GM21717 (cell line): ENCODE data around the gene RNPEPL1.
A peak's percentile ranks its signal among the peaks of the same experiment; 100 is the strongest.
"Not testable (repeated sequence)": the region's sequence is repeated elsewhere in the genome, so short reads cannot be mapped to it uniquely, and the experiment has no call there.

Experiments
- ATAC-seq: cut with Tn5 transposase; IDR thresholded peaks from one replicate; pipeline ENCODE4 v1.9.1; 2021; ENCODE audit warnings: mild to moderate bottlenecking, moderate library complexity; ENCODE audit not compliant: unreplicated experiment

Gene RNPEPL1

GRCh38 chr2:240532031-240532775 is 36.1 kb upstream of the RNPEPL1 start:
- no peak for ATAC-seq

- no peak for ATAC-seq
These were observed 30.1 kb upstream of the RNPEPL1 start for GRCh38 chr2:240538031-240538780.

- not testable (repeated sequence) for ATAC-seq
These were observed 29.2 kb upstream of the RNPEPL1 start for GRCh38 chr2:240539101-240539500.

- ATAC-seq, result no peak
These were observed 28.4 kb upstream of the RNPEPL1 start for GRCh38 chr2:240539906-240540305.

GRCh38 chr2:240551288-240551687 is 17.0 kb upstream of the RNPEPL1 start:
- no peak for ATAC-seq

GRCh38 chr2:240551811-240552210 is 16.5 kb upstream of the RNPEPL1 start:
- ATAC-seq, result no peak

GRCh38 chr2:240553956-240554480 is 14.3 kb upstream of the RNPEPL1 start:
- ATAC-seq, result no peak

GRCh38 chr2:240554767-240555493 is 13.4 kb upstream of the RNPEPL1 start:
- ATAC-seq, result no peak

GRCh38 chr2:240555541-240556250 is 12.6 kb upstream of the RNPEPL1 start:
- no peak for ATAC-seq

- no peak for ATAC-seq
These were observed 11.7 kb upstream of the RNPEPL1 start for GRCh38 chr2:240556553-240557100.

GRCh38 chr2:240557101-240557751 is 11.1 kb upstream of the RNPEPL1 start:
- ATAC-seq, result no peak

- no peak for ATAC-seq
These were observed 10.5 kb upstream of the RNPEPL1 start, which contains the start of gene ANKMY1 for GRCh38 chr2:240557808-240558207. Gene ANKMY1 (minus strand): TSS chr2:240557988. CDS start chr2:240557335, 653 bp downstream.

- no peak for ATAC-seq
These were observed 10.0 kb upstream of the RNPEPL1 start for GRCh38 chr2:240558236-240558761.

- no peak for ATAC-seq
These were observed 9.0 kb upstream of the RNPEPL1 start for GRCh38 chr2:240559286-240559685.

- peak; percentile 58 for ATAC-seq
These were observed 8.2 kb upstream of the RNPEPL1 start, which contains the start of gene DUSP28 for GRCh38 chr2:240560084-240560479. Gene DUSP28 (plus strand): TSS chr2:240560357. CDS start chr2:240560685, 328 bp downstream.

- peak; percentile 54 for ATAC-seq
These were observed 7.6 kb upstream of the RNPEPL1 start for GRCh38 chr2:240560480-240561324.

GRCh38 chr2:240561325-240561971 is 6.8 kb upstream of the RNPEPL1 start:
- peak; percentile 0 for ATAC-seq

- ATAC-seq, result not testable (repeated sequence)
These were observed 5.1 kb upstream of the RNPEPL1 start for GRCh38 chr2:240563231-240563630.
